ENCODE measurements around the gene JAML. TPM values are rescaled to one million over a fixed set of nuclear protein-coding genes. Genes with fewer than 3 reads are reported as not detected.

The JAML gene
- polyA plus RNA-seq, 3 donors from 2014 or later: 16.8 to 37.7 (median 26.3) TPM

DNA sequence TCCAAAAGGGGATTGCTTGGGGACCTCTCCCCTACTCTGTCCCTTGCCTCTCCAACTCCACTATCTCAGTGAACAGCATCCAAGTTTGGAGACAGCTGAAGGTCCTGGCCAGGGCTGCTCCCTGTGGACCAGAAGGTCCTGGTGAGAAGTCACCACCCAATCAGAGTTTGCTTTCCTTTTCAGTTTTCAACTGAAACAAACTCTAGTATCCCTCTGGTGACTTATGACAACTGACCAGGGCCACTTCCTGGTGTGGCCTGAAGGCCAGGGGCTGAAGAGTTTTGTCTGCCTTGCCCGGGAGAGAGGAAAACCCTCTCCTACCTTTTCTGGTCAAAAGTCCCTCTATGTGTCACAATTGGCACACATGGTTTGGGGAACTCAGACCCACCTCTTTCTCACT is 5.1 kb downstream of the JAML start:
- no peak overlapping the region for H3K27ac Mint-ChIP-seq
- H3K4me3 Mint-ChIP-seq: no peak overlapping the region
- no peak for DNase-seq
- H3K27me3 Mint-ChIP-seq (ENCODE audit: low read depth in 3 of 3): peaks cover 2 to 8% (median 6%) of the 10 kb centered on the region in 3 donors
- no peaks in the 10 kb centered on the region for H3K36me3 Mint-ChIP-seq
- peaks cover 21 to 29% of the 10 kb centered on the region in 2 donors for H3K4me1 Mint-ChIP-seq
- H3K9me3 Mint-ChIP-seq: peaks cover 0 to 1% (median 0%) of the 10 kb centered on the region in 6 donors

DNA sequence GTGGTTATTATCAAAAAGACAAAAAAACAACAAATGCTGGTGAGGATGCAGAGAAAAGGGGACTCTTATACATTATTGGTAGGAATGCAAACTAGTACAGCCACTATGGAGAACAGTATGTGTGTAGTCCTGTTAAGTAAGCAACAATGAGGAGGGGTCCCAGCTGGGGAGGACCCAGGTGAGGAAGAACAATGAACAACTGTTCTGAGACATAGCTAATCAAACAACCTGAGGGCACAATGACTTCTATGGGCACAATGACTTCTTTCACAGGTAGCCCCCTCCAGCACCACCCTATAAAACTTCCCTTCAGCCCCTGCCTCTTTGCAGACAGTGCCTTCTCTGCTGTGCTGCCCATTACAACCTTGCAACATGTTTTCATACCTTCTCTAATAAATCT is 5.6 kb downstream of the JAML start:
- no peak overlapping the region for H3K27ac Mint-ChIP-seq
- H3K27me3 Mint-ChIP-seq (ENCODE audit: low read depth in 3 of 3): peaks cover 2 to 8% (median 6%) of the 10 kb centered on the region in 3 donors
- no peak overlapping the region for H3K4me3 Mint-ChIP-seq

DNA sequence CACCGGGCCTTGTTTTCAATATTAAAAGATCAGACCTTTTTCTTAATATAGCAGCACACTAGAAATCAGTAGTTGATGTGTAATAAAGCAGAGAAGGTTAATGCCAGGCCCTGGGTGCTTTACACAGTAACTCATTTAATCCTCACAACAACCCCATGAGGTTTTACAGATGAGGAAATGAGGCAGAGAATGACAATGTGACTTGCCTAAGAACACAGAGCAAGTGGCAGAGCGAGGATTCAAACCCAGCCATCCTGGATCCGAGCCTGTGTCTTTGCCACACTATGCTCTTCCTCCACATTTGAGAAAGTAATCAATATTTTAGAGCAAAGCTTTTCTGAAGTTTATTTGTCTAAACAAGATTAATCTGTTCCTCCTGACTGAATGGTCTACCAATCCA is 7.2 kb downstream of the JAML start:
- H3K4me3 Mint-ChIP-seq: no peak overlapping the region
- H3K27ac Mint-ChIP-seq: no peak overlapping the region
- no peaks in the 10 kb centered on the region for H3K9me3 Mint-ChIP-seq
- H3K36me3 Mint-ChIP-seq: no peaks in the 10 kb centered on the region
- no peak for DNase-seq
- peaks cover 17 to 18% of the 10 kb centered on the region in 2 donors for H3K4me1 Mint-ChIP-seq
- H3K27me3 Mint-ChIP-seq (ENCODE audit: low read depth in 3 of 3): peaks cover 4 to 11% (median 6%) of the 10 kb centered on the region in 3 donors

More for the DNA sequence above, 5.6 kb downstream of the JAML start:
- DNase-seq: no peak
- peaks cover 0 to 1% (median 0%) of the 10 kb centered on the region in 6 donors for H3K9me3 Mint-ChIP-seq
- H3K36me3 Mint-ChIP-seq: no peaks in the 10 kb centered on the region
- H3K4me1 Mint-ChIP-seq: peaks cover 21 to 26% of the 10 kb centered on the region in 2 donors

DNA sequence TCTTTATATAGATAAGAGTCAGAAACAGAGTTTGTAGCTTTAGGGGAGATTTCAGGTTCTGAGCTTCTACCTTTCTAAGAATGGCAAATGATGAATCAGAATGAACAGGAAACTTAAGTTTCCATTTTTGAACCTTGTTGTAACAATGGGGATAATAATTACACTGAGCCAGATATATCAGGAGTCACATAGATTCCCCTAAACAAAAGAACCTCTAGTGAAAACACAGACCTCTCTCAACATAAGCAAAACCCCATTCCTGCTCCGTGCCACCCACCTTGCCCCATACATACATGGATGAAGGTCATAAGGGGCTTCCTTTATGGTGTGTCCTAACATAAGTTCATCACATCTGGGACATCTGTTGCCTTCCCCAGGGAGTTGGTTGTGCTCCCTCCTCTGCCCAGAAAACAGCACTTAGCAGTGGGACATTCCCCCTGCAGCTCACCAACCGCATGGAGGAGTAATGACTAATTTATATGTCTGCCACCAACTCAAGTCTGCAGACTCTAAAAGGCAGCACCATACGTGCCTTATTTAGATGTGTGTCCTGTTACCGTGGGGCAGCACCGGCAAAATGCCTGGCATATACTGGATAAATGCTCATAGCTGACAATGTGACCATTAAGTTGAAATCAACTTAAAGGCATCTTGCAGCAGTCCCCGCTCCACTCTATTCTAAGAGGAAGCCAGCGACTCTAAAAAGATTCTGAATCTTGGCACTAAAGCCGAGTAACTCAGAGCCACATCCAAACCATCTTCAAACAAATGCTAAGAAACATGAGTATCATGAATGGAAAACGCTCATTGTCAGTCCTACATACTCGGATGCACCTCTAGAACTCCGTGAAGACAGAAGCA is 8.0 kb downstream of the JAML start:
- Mint-ChIP-seq H3K27me3 (ENCODE audit: low read depth in 3 of 3) (peaks cover 4 to 11% (median 6%) of the 10 kb centered on the region in 3 donors), H3K36me3 (no peaks in the 10 kb centered on the region), H3K4me1 (peaks cover 17 to 18% of the 10 kb centered on the region in 2 donors), H3K4me3 (no peak overlapping the region), H3K9me3 (no peaks in the 10 kb centered on the region), H3K27ac (no peak overlapping the region)
- no peak for DNase-seq

DNA sequence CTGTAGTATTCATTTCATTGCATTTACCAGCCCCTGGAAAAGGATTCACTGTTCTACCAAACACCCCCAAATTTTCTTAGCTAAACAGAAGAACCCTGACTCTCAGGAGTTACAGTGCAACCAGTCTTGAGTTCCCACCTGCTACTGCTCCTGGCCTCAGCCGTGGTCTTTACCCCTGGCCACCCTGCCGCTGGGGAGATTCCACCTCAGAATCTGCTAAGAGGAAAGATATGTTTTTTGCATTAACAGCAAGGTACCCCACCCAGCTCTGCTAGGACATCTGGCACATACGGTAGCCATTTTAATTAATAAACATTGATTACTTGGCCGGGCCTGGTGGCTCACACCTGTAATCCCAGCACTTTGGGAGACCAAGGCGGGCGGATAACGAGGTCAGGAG is 9.0 kb downstream of the JAML start:
- Mint-ChIP-seq H3K4me3 (no peak overlapping the region), H3K27ac (peak overlapping the region in 1 of 6 donors; percentile 6), H3K4me1 (peaks cover 17 to 18% of the 10 kb centered on the region in 2 donors), H3K9me3 (no peaks in the 10 kb centered on the region), H3K27me3 (ENCODE audit: low read depth in 3 of 3) (peaks cover 4 to 11% (median 6%) of the 10 kb centered on the region in 3 donors), H3K36me3 (no peaks in the 10 kb centered on the region)
- no peak for DNase-seq

DNA sequence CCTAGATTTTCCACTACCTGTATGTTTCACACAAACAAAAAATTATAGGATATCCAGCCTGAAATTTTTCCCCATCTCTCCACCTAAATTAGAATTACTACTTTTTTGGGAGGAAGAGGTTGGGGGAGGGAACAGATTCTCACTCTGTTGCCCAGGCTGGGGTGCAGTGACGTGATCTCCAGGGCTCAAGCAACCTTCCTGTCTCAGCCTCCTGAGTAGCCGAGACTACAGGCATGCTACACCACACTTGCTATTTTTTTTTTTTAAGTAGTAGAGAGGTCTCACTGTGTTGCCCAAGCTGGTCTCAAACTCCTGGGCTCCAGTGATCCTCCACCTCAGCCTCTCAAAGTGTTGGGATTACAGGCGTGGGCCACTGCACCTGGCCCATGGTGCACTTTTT is 9.5 kb downstream of the JAML start:
- peaks cover 4 to 11% (median 7%) of the 10 kb centered on the region in 3 donors for H3K27me3 Mint-ChIP-seq (ENCODE audit: low read depth in 3 of 3)
- no peak overlapping the region for H3K4me3 Mint-ChIP-seq
- no peak for DNase-seq
- H3K36me3 Mint-ChIP-seq: peaks cover 0 to 4% (median 0%) of the 10 kb centered on the region in 3 donors
- no peak overlapping the region for H3K27ac Mint-ChIP-seq
- no peaks in the 10 kb centered on the region for H3K9me3 Mint-ChIP-seq
- peaks cover 17 to 18% of the 10 kb centered on the region in 2 donors for H3K4me1 Mint-ChIP-seq

DNA sequence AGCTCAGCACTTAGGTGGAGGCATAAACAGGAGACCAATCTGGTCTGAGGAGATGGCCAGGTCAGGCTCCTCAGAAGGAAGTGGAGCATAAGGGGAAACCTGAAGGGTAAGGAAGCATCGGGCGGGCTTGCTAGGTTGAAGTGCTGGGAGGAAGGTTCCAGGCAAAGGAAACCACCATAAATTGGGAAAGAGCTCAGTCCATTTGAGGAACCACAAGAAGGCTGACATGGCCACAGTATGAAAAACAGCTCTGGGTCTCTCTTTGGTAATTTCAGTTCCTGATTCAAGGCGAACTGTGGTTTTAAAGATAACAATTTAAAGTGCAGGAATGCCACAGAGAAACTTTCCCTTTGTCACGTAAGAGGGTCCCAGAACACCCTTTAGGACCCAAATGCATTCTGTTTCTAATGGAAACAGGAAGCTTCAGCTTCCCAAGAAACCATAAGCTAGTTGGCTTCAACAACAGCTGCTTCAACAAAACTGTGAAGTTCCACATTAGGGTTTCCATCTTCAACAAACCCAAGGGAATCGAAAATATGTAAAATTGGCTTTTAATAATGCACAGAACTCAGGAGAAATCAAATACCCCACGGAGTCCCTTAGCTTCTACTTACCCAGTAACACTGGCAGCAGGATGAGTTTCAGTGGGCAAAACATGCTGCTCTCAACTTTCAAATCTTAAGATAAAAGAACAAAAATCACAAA is 10.4 kb downstream of the JAML start:
- H3K4me1 Mint-ChIP-seq: peaks cover 11 to 17% of the 10 kb centered on the region in 2 donors
- no peak overlapping the region for H3K27ac Mint-ChIP-seq
- no peak overlapping the region for H3K4me3 Mint-ChIP-seq
- no peak for DNase-seq
- peaks cover 4 to 8% (median 6%) of the 10 kb centered on the region in 3 donors for H3K27me3 Mint-ChIP-seq (ENCODE audit: low read depth in 3 of 3)
- no peaks in the 10 kb centered on the region for H3K9me3 Mint-ChIP-seq
- peaks cover 0 to 4% (median 0%) of the 10 kb centered on the region in 3 donors for H3K36me3 Mint-ChIP-seq

DNA sequence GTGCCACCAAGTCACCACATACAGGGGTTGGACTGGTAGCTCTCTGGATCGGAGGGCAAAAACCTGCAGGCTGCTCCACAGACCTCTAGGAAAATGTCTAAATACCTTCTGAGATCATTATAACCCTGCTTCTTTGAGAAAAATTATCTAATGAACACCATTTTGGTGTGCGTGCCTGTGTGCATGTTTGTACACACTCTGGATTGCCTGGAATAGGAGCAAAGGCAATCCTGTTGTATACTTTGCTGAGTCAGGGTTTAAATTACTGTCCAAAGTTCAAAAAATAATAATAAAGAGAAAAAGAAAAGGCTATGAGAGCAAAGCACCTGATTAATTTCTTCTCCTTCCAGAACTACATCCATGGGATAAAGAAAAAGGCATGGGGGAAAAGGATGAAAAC is 11.0 kb downstream of the JAML start:
- Mint-ChIP-seq H3K4me3 (no peak overlapping the region), H3K9me3 (no peaks in the 10 kb centered on the region), H3K27ac (no peak overlapping the region), H3K4me1 (peaks cover 11 to 17% of the 10 kb centered on the region in 2 donors), H3K36me3 (peaks cover 0 to 4% (median 0%) of the 10 kb centered on the region in 3 donors), H3K27me3 (ENCODE audit: low read depth in 3 of 3) (peaks cover 4 to 8% (median 6%) of the 10 kb centered on the region in 3 donors)
- no peak for DNase-seq

DNA sequence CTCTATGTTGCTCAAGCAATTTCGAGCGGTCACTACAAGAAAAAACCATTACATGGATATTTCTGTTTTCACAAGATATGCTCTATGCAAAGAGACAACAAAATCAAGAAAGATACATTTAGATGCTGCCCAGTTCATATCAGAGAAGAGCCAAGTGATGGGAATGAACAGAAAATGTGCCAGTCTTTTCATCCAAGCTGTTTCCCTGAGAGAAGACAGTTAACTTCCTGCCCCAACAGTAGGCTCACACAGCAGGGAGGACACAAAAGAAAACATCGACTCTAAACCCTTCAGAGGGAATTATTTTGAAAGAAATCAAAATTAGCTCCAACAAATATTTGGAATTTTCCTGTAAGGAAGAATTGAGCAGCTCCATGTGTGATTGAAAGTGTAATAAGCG is 11.6 kb downstream of the JAML start:
- DNase-seq: no peak
- Mint-ChIP-seq H3K36me3 (peaks cover 0 to 4% (median 0%) of the 10 kb centered on the region in 3 donors), H3K9me3 (no peaks in the 10 kb centered on the region), H3K4me3 (no peak overlapping the region), H3K4me1 (peaks cover 11 to 17% of the 10 kb centered on the region in 2 donors), H3K27ac (no peak overlapping the region), H3K27me3 (ENCODE audit: low read depth in 3 of 3) (peaks cover 4 to 8% (median 6%) of the 10 kb centered on the region in 3 donors)

DNA sequence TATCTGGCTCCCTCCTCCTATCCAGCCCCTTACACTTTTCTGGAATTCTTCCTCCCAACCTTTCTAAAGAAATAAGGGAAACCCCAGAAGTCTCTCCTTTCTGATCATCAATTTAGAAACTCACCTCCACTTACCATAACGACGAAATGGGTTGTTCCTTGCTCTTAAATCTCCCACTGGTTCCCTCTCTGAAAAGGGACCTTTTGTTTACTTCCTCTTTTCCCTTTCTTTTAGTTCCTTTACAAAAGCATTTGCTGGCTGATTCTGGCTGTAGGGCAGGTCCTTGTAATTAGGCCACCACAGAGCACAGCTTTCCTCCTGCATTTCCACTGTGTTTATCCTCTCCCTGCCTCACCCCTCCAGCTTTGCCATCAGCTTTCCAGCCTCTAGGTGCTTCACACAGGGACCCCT is 12.0 kb downstream of the JAML start:
- Mint-ChIP-seq H3K4me1 (peaks cover 11 to 17% of the 10 kb centered on the region in 2 donors), H3K36me3 (peaks cover 0 to 4% (median 0%) of the 10 kb centered on the region in 3 donors), H3K4me3 (no peak overlapping the region), H3K27me3 (ENCODE audit: low read depth in 3 of 3) (peaks cover 4 to 10% (median 8%) of the 10 kb centered on the region in 3 donors), H3K9me3 (no peaks in the 10 kb centered on the region), H3K27ac (no peak overlapping the region)
- DNase-seq: no peak

DNA sequence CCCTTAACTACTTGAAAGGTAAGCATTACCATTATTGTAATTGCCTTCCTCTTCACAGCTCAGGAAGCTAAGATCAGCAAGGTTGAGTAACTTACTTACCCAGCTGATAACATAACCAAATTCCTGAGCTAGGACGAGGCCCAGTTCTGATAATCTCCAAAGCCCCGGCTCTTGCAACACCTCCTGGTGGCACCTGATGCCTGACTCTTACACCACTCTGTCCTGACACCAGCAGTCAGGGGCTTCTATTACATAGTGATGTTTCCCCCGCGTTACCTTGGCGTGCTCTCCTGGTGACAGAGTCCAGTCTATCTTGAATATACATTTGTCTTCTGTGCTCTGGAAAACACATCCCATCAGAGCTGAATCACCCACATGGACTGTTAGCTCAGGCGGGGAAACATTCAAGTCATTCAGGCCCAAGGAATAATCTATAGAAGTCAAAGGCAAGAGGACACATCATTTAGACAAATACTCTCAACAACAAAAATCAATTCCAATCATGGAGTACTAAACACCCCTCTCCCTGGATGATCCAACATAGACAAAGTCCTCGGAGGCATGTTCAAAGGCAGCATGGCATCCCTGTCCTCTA is 12.6 kb downstream of the JAML start:
- Mint-ChIP-seq H3K4me1 (peaks cover 11 to 17% of the 10 kb centered on the region in 2 donors), H3K4me3 (no peak overlapping the region), H3K36me3 (peaks cover 0 to 4% (median 0%) of the 10 kb centered on the region in 3 donors), H3K27ac (no peak overlapping the region), H3K9me3 (no peaks in the 10 kb centered on the region), H3K27me3 (ENCODE audit: low read depth in 3 of 3) (peaks cover 3 to 10% (median 8%) of the 10 kb centered on the region in 3 donors)
- DNase-seq: no peak

DNA sequence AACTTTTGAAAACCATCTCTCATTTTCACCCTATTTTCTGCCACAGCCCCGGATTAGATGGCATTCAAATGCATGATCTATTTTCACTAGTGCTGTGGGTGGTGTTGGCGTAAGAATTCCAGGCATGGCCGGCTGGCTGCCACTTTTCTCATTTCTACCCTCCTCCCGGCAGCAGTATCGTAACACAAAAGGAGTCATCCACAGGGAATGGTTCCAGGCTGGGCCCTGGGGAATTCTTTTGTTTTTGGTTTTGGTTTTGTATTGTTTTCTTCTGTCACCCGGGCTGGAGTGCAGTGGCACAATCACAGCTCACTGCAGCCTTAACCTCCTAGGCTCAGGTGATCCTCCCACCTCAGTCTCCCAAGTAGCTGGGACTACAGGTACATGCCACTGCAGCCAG is 13.8 kb downstream of the JAML start:
- peaks cover 3 to 10% (median 7%) of the 10 kb centered on the region in 3 donors for H3K27me3 Mint-ChIP-seq (ENCODE audit: low read depth in 3 of 3)
- H3K36me3 Mint-ChIP-seq: peaks cover 0 to 7% (median 0%) of the 10 kb centered on the region in 3 donors
- H3K4me1 Mint-ChIP-seq: peaks cover 22 to 29% of the 10 kb centered on the region in 2 donors
- no peak overlapping the region for H3K4me3 Mint-ChIP-seq
- H3K27ac Mint-ChIP-seq: no peak overlapping the region
- DNase-seq: no peak
- no peaks in the 10 kb centered on the region for H3K9me3 Mint-ChIP-seq

DNA sequence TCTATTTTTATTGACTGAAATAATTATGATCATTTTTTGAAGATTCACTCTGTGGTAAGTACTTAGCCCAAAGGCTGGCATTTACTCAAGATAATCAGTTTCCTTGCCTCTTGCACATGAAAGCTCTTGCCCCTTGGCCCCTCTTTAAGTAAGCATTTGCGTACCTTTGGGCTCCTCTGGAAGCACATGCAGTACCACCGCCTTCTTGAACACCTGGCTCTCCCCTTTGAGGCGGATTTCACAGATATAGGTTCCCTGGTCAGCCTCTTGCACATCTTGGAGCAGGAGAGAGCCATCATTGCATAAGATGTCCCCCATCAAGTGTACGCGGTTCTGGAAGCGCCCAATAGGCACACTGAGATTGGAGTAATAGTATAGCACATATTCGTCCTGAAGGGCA is 14.5 kb downstream of the JAML start:
- peaks cover 0 to 7% (median 0%) of the 10 kb centered on the region in 3 donors for H3K36me3 Mint-ChIP-seq
- H3K4me3 Mint-ChIP-seq: no peak overlapping the region
- no peak for DNase-seq
- H3K27me3 Mint-ChIP-seq (ENCODE audit: low read depth in 3 of 3): peaks cover 3 to 10% (median 8%) of the 10 kb centered on the region in 3 donors
- no peaks in the 10 kb centered on the region for H3K9me3 Mint-ChIP-seq
- H3K4me1 Mint-ChIP-seq: peaks cover 24 to 34% of the 10 kb centered on the region in 2 donors
- H3K27ac Mint-ChIP-seq: no peak overlapping the region

Measured in immature natural killer cell (primary cell).